Ovary (tissue), 9 donors: ENCODE results near the gene GPR15. TPM values are rescaled to one million over a fixed set of nuclear protein-coding genes. Genes with fewer than 3 reads are reported as not detected.

ENCODE experiments used
- DNase-seq, 5 donors: peaks; one replicate each; pipeline ENCODE4 v3.0.0-alpha.2; 2019 to 2020
- H3K27ac ChIP-seq, 2 donors: fragments of 200-600 bp; one replicate each; pipeline versions ENCODE4 v1.5.1 to v1.8.0; 2019 to 2022
- H3K27me3 ChIP-seq: fragments of 200-600 bp; one replicate; pipeline ENCODE4 v1.8.0; 2022
- H3K36me3 ChIP-seq: fragments of 200-600 bp; sonication (generic); one replicate; pipeline ENCODE4 v1.5.1; 2019
- H3K4me1 ChIP-seq: one replicate; pipeline ENCODE4 v1.8.1; 2013; ENCODE audit warnings: mild to moderate bottlenecking, moderate library complexity; ENCODE audit not compliant: insufficient read depth
- H3K4me3 ChIP-seq: fragments of 200-600 bp; sonication (generic); one replicate; pipeline ENCODE4 v1.5.1; 2017
- H3K9me3 ChIP-seq, 2 donors: fragments of 200-600 bp in 1 of 2; sonication (generic) in 1 of 2; one replicate each; pipeline versions ENCODE4 v1.5.1 to v1.8.1; 2013 to 2019; ENCODE audit warnings: mild to moderate bottlenecking in 1 of 2, moderate library complexity in 1 of 2
- CTCF ChIP-seq, 3 donors: fragments of 450-650 bp in 2 of 3; fragments of 200-600 bp in 1 of 3; IDR thresholded peaks; one replicate each; pipeline versions ENCODE4 v1.5.1 to v1.8.0; 2016 to 2022; ENCODE audit warnings: antibody characterized with exemption in 3 of 3, mild to moderate bottlenecking in 1 of 3
- EP300 ChIP-seq: sonication (generic); formaldehyde crosslinking; IDR thresholded peaks from one replicate; pipeline ENCODE4 v1.6.1; 2017; ENCODE audit warnings: antibody characterized with exemption
- POLR2A ChIP-seq: fragments of 450-650 bp; IDR thresholded peaks from one replicate; pipeline ENCODE4 v1.6.1; 2017; ENCODE audit warnings: antibody characterized with exemption, mild to moderate bottlenecking, moderate library complexity
- WGBS, 3 donors: extraction: QIAGEN DNeasy Blood & Tissue Kit in 1 of 3; methylation state at CpG; one replicate each; pipeline versions ENCODE4 v1.1.5 to v1.1.7; 2013 to 2017; 5-methylcytosine and 5-hydroxymethylcytosine counted together
- intact Hi-C, 4 donors: fragments of 100-400 bp; cut with DNase I; formaldehyde crosslinking; loops; one replicate each; pipeline versions ENCODE4 v1.11.0 to v1.15.1; 2022 to 2023
- polyA plus RNA-seq, 2 donors: library from polyadenylated mRNA; stranded (reverse); fragments of 200-250 nt in 1 of 2; fragments of 350-450 nt in 1 of 2; fragmentation: Illumina TruSeq in 1 of 2; extraction: RNeasy Lipid Tissue Mini Kit (QIAGEN cat#74804) in 1 of 2; gene quantifications; one replicate each; pipeline ENCODE4 v1.2.3, GENCODE V29; 2013 to 2014
- total RNA-seq, 7 donors: library from RNA; depleted of rRNA in 2 of 7; stranded (reverse); fragments of >200 nt in 2 of 7; fragmentation: NEBNext Ultra II Directional in 3 of 7; extraction: Animal tissue kit (Norgen Biotek cat#: 25700) in 3 of 7; gene quantifications; one replicate each; pipeline versions ENCODE4 v1.1.0 to v1.2.4, GENCODE V29; 2016 to 2023
- donor health status: DM: no; HTN: no; CAD: no; lungs with moderate emphysema.
- donor health status: DM: no; HTN: no; CAD: no.
- donor health status: Bipolar disorder and iron deficiency.
- donor health status: DM: yes; HTN: yes; CAD: no.
- donor health status: DM: no; HTN: no; CAD: no.
- donor health status: DM: yes; HTN: yes; CAD: no.

Gene GPR15
- total and polyA plus RNA-seq, 9 donors: 0.23 TPM; not detected in 8

GRCh38 chr3:98560911-98561310 lies 29.1 kb downstream of the GPR15 start:
- no peaks in the 10 kb centered on the region for H3K27me3 ChIP-seq
- DNase-seq: no peak
- H3K36me3 ChIP-seq: no peaks in the 10 kb centered on the region
- H3K9me3 ChIP-seq: no peaks in the 10 kb centered on the region
- TF ChIP-seq CTCF (IDR thresholded peaks at IDR 0.05): no peak
- TF ChIP-seq POLR2A: no peak
- no peak for TF ChIP-seq EP300
- 92 to 100% (median 93%) methylated on average over 2 of the region's 2 CpGs for WGBS, 3 donors
- no peak overlapping the region for H3K4me3 ChIP-seq
- intact Hi-C loops: no loop called here
- no peak overlapping the region for H3K27ac ChIP-seq
- H3K4me1 ChIP-seq: no peaks in the 10 kb centered on the region

GRCh38 chr3:98561727-98562521 lies 30.1 kb downstream of the GPR15 start:
- DNase-seq: no peak
- no peaks in the 10 kb centered on the region for H3K27me3 ChIP-seq
- H3K36me3 ChIP-seq: no peaks in the 10 kb centered on the region
- H3K27ac ChIP-seq: no peak overlapping the region
- intact Hi-C loops: no loop called here
- TF ChIP-seq POLR2A (no peak), CTCF (IDR thresholded peaks at IDR 0.05) (no peak), EP300 (no peak)
- no peaks in the 10 kb centered on the region for H3K4me1 ChIP-seq
- H3K4me3 ChIP-seq: no peak overlapping the region
- 79 to 89% (median 79%) methylated on average over 5 of the region's 5 CpGs for WGBS, 3 donors
- no peaks in the 10 kb centered on the region for H3K9me3 ChIP-seq

- H3K4me3 ChIP-seq: no peak overlapping the region
- no peaks in the 10 kb centered on the region for H3K36me3 ChIP-seq
- DNase-seq: no peak
- no peaks in the 10 kb centered on the region for H3K4me1 ChIP-seq
- no peak for TF ChIP-seq EP300
- no peak for TF ChIP-seq POLR2A
- TF ChIP-seq CTCF (IDR thresholded peaks at IDR 0.05): no peak
- no peaks in the 10 kb centered on the region for H3K9me3 ChIP-seq
- intact Hi-C loops: no loop called here
- H3K27me3 ChIP-seq: no peaks in the 10 kb centered on the region
- no peak overlapping the region for H3K27ac ChIP-seq
- WGBS, 3 donors: 79 to 80% (median 80%) methylated on average over 4 of the region's 4 CpGs
These were observed 32.0 kb downstream of the GPR15 start for GRCh38 chr3:98563661-98564281.

GRCh38 chr3:98564282-98565005 lies 32.7 kb downstream of the GPR15 start:
- DNase-seq: no peak
- Histone ChIP-seq H3K36me3 (no peaks in the 10 kb centered on the region), H3K9me3 (no peaks in the 10 kb centered on the region), H3K4me1 (no peaks in the 10 kb centered on the region), H3K27ac (no peak overlapping the region), H3K27me3 (no peaks in the 10 kb centered on the region), H3K4me3 (no peak overlapping the region)
- WGBS, 3 donors: 66 to 78% (median 73%) methylated on average over 7 of the region's 7 CpGs
- TF ChIP-seq POLR2A (no peak), CTCF (IDR thresholded peaks at IDR 0.05) (no peak), EP300 (no peak)
- intact Hi-C loops: no loop called here
